DMS 273 (cell line): Measurements from ENCODE around the gene SP5.
"Not testable (repeated sequence)": the region's sequence is repeated elsewhere in the genome, so short reads cannot be mapped to it uniquely, and the experiment has no call there.

Experiments used
- DNase-seq: peaks from one replicate; lab custom pipeline; 2025; ENCODE audit not compliant: unreplicated experiment; lab: John Stamatoyannopoulos, UW

SP5 gene

GRCh38 chr2:170710609-170710979, 4.5 kb upstream of the SP5 start:
- no peak for DNase-seq

GRCh38 chr2:170711196-170711773, 3.9 kb upstream of the SP5 start:
- no peak for DNase-seq

DNA sequence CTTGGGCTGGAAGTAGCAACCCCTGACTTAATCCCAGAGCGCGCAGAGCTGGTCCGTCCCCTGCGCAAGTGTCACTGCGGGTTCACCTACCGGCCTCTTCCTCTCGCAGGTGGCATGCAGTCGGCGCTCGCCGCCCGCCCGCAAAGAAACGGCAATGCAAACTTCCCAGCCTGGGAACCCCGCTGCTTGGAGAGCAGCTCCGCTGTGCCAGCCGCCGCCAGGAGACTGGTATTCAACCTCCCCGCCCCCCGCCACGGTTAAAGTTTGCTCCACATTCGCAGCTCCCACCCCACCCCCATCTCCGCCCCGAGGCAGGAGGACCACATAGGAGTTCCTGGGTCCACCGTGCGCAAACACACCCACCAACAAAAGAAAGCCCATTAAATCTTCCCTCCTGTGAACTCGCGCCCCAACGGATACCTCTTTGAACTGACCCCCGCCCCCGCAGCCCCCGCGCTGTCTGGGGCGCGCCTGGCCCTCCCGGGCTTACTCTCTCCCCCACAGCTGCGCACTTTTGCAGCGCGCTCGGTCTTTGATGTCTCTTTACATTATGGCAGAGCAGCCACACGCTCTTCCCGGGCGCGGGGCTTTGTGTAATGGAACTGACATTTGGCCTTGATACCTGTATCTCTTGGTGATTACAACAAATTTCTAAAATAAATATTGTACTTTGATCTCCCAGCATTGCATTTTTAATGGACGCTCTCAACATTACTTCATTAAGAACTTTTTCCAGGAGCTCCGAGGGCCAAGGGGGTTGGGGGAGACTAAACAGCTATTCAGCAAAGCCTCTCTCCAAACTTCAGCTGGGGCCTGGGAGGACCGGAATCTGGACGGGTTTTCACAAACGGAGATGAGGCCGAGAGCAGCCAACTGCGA, 3.1 kb upstream of the SP5 start:
- DNase-seq, result peak; percentile 82

GRCh38 chr2:170712653-170713542, 2.2 kb upstream of the SP5 start:
- no peak for DNase-seq

GRCh38 chr2:170713543-170714380, 1.4 kb upstream of the SP5 start:
- peak; percentile 29 for DNase-seq

GRCh38 chr2:170714381-170715061, 616 bp upstream of the SP5 start:
- DNase-seq, result peak; percentile 68

DNA sequence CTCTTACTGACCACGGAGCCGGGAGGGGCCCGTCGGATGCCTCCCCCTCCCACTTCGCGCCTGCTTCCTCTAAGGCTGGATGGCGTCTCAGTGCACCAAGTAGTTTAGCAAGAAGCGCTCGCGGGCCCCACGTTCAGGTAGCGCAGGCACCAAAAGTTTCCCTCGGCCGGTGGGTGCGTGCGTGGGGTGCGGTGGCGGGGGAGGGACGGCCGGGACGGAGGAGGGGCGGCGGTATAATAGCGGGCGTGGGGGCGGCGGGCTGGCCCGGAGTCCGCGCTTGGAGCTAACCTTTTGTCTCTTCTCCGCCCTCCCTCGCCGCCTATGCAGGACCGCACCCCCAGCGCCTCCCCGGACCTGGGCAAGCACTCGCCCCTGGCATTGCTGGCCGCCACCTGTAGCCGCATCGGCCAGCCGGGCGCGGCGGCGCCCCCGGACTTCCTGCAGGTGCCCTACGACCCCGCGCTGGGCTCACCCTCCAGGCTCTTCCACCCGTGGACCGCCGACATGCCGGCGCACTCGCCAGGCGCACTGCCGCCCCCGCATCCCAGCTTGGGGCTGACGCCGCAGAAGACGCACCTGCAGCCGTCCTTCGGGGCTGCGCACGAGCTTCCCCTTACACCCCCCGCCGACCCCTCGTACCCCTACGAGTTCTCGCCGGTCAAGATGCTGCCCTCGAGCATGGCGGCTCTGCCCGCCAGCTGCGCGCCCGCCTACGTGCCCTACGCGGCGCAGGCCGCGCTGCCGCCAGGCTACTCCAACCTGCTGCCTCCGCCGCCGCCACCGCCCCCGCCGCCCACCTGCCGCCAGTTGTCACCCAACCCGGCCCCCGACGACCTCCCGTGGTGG, 1.0 kb downstream of the SP5 start:
- DNase-seq, result no peak

DNA sequence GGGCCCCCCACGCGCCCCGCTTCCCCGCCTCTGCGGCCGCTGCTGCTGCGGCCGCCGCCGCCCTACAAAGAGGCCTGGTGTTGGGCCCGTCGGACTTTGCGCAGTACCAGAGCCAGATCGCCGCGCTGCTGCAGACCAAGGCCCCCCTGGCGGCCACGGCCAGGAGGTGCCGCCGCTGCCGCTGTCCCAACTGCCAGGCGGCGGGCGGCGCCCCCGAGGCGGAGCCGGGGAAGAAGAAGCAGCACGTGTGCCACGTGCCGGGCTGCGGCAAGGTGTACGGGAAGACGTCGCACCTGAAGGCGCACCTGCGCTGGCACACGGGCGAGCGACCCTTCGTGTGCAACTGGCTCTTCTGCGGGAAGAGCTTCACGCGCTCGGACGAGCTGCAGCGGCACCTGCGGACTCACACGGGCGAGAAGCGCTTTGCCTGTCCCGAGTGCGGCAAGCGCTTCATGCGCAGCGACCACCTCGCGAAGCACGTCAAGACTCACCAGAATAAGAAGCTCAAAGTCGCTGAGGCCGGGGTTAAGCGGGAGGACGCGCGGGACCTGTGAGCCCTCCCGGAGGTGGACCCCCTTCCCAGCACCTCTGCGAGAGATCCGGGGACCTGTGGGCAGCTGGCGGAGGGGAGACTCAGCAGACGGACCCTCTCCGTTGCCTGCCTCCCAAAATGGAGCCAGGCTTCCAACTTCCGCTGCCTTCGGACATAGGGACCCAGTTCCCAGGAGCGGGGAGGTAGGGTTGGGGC, 1.9 kb downstream of the SP5 start:
- no peak for DNase-seq

DNA sequence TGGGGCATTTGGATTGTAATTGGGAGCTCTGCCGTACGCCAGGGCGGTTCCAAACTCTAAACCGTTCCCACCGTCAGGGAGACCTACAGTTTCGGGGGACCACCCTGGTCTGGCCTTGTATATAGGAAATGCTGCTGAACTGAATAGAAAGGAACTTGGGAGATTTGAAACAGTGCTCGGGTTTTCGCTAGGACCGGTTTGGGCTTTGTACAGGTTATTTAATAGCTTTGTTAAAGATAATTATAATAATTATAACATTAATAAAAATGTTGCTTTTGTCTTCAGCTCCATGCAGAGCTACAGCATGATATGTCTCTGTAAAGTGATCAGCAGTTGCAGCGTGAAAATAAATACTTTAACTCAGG, 2.4 kb downstream of the SP5 start:
- no peak for DNase-seq

DNA sequence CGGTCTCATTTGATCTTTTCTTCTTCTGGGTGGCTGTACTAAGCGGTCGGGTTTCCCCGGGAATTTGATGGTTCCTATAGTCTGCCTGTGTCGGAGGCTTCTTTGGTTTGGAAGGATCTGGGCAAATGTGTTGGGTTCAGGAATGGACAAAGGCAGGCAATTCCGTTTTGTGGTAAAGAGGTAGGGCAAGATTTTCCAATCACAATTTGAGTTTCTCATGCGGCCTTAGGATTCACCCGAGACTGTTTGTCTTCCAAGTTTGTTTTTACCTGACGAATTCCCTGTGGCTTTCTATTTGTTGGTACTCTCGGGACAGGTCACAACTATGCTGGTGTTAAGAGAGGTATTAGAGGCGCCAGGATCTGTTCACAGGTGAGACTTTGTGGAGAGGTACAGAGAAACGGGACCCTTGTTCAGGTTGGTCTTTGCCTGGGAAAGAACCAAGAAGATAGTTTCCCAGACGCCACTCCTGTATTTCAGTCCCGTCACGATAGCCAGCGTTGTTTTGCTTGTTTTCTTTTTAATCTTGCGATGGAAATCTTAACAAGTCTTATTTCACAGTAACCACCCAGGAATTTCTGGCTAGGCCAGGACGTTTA, 3.0 kb downstream of the SP5 start:
- DNase-seq, result no peak

GRCh38 chr2:170719810-170720209, 4.7 kb downstream of the SP5 start:
- DNase-seq, result no peak

DNA sequence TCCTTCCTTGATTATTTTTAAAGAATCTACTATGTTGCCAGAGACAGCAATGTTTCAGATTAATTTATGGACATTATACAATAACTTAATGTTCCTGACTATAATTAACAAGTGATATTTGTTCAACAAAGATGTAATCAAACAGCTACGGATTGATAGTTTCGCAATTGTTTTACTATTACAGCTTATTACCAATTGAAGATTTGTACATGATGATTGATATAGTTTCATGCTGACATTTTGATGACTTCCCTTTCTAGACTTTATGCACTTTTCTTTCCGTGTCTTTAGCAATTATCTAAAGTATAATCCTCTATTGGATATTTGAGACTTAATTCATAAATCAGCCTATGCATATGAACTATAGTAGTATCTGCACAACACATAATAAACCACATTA, 6.5 kb downstream of the SP5 start:
- no peak for DNase-seq

- no peak for DNase-seq
Observed at GRCh38 chr2:170722301-170722700, 7.2 kb downstream of the SP5 start.

DNA sequence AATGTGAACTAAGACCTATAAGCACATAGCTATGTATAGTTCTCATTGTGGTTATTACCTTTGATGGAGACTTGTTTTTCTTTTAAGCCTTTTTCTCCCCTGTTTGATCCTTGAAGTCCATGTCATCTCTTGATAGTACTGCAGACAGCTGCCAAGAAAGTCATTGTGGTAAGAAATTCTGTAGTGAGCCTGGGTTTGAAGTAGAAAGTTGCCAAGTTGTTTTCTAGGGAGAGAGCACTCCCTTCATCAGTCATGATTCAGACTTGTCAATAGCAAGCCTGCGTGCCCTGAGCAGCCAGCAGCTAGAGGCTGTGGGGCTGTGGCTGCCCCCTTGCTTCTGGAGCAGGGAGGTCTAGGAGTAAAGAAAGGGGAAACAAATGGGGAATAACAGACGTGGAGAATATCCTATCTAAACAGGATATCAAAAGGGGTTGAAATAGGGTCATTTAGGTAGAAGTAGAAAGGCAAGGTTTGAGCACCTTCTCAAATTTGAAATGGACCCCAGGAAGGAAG, 8.4 kb downstream of the SP5 start:
- no peak for DNase-seq

DNA sequence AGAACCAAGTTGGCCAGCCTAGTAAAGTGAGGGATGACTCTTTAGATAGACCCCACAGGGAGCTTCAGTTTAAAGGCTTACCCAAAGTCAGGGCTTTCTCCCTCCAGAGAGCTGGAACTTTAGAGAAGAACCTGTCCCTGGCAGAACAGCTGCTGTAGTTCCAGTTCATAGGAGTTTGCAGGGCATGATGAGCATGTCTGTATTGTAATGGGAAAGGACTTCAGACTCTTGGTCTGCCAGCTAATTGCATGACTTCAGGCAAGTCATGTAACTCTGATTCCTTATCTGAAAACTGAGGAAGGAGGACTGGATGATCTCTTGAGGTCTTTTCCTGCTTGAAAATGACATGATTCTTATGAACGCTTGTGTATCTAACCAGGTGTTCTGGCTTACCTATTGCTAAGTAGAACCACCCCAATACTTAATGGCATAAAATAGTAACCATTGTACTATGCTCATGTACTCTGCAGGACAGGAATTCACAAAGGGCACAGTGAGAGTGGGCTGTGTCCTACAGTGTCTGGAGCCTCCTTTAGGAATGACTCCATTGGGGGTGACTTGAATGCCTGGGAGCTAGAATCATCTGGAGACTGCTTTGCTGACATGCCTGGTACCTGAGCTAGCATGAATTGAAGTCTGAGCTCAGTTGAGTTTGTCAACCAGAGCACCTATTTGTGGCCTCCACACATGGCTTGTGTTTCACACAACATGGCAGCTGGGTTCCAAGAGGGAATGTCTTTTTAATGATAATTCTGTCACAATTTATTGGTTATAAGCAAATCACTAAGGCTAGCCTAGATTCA, 18.9 kb downstream of the SP5 start:
- DNase-seq, result no peak

- not testable (repeated sequence) for DNase-seq
Observed at GRCh38 chr2:170734601-170735000, 19.5 kb downstream of the SP5 start.

DNA sequence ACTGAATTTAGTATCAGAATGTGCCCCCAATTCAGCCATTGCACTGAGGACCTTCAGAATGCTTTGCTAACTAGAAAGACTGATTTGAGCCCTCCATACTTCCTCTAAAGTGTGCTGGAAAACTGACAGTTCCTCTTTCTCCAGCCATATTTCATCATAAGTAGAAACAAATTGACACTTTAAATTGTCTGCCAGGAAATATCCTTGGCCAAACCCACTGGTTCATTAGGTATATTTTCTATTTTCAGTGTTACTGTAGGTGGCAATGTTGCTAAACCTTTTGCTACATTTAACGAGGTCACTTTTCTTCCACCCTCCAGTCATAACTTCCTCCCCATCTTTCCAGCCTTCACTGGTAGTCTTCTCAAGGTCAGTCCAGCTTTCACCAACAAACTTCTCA, 21.5 kb downstream of the SP5 start:
- no peak for DNase-seq
